Inflammatory macrophage treated with lipopolysaccharide for 1 hour (primary cell): Measurements from ENCODE around the gene PCAT6.
A peak's percentile ranks its signal among the peaks of the same experiment; 100 is the strongest.

ENCODE experiments used
- DNase-seq, 2 donors: peaks; one replicate each; pipeline ENCODE4 v3.0.0-alpha.2; 2020 to 2022

Gene PCAT6

DNA sequence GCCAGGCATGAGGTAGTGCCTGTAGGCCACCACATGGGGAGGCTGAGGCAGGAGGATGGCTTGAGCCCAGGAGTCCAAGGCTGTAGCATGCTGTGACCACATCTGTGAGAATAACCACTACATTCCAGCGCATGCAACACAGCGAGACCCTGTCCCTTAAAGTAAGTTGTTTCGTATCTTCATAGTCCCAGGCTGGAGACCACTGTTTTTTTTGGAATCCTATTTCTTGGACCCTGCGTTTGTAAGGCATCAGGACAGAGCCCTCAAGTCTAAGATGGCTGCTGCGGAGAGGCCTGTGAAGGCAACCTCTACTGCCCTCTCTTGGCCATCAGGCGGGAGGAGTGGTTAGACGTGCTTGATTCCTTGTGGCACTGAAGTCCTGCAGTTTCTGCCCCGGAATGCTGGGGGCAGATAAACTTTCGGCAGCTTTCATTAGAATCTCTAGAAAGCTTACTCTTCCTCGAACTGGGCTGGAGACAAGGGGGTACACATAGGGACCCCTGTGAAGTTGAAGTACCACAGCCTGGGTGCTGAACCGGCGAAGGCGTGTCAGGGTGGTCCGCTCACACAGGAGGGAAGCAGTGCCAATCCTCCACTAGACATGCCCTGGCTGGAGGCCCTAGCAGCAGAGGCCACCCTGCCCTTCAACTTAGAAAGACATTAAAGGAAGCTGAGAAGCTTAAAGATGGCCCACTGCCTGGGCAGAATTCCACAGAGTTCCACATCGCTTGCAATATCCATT lies 41.6 kb downstream of the PCAT6 start:
- DNase-seq = peak; percentile 56 to 71

DNA sequence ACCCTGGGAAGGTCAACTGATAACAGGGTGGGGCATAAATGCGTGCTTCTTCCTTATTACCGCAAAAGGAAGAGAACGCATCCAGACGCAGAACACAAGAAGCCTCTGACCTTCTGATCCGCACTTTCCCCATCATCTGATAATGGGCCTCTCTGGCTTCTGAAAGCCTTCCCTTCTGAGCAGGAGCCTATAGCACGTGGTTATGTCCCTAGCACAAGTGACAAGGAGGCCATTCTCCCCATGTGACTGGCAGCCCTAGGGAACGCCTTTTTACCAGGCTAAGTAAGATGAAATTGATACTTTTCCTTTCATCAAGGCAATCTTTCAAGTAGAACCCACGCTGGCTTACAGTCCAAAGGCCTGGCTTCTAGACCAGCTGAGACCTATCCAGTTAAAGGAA lies 44.0 kb downstream of the PCAT6 start:
- no peak for DNase-seq

DNA sequence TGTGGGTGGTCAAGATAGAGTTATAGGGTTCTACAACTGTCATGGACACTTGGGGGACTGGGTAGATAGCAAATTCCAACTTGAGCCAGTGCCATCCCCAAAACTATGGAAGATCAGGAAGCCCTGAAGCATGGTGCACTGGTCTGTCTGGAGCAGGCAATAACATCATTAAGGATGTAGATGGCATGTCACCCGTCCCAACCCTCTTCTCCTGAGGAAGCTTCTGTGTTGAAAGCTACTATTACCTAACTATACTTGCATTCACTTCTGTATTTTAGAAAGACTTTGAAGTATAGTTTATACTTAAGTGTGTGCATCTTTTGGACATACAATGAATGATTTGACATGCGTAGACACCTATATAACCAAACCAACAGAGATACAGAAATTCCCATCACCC lies 45.3 kb downstream of the PCAT6 start:
- DNase-seq = peak; percentile 41 to 68

DNA sequence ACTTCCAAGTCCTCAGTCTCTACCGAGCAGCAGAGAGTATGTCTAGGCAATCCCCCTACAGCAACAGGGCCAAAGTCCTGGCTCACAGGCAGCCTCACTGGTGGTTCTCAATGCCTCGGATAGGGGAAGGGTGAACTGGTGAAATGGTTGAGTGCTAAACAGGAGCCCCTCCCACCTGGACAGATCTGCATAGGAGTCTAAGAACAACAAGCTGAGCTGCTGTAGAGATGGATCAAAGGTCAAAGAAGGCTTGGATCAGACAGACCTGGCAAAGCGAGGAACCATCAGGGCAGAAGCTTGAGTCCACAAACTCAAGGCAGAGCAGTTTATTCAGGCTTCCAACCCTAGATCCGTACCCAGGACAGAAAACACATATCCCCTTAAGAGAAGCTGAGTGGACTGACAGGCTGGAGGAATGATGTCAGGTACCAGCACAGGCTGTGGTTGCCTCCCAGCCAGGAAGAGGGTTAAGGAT lies 46.4 kb downstream of the PCAT6 start:
- no peak for DNase-seq

DNA sequence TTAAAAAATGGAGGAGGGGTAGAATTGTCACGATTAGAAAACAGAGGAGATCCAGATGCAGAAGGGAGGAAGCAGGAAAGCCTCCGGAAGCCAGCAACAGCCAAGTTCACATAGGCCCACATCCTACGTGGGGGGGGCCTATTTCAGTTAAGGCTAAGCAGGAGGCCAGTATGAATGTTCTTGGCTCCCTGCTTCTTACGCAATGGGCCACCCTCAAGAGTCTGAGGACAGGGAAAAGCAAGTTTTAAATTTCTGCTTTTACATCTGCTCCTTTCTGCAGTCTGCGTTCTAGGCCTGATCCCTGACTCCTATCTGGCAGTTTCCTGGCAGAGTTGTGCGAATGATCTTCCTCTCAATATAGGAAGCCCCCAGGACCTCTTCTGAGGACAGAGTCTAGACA lies 47.6 kb downstream of the PCAT6 start:
- peak; percentile 27 for DNase-seq

DNA sequence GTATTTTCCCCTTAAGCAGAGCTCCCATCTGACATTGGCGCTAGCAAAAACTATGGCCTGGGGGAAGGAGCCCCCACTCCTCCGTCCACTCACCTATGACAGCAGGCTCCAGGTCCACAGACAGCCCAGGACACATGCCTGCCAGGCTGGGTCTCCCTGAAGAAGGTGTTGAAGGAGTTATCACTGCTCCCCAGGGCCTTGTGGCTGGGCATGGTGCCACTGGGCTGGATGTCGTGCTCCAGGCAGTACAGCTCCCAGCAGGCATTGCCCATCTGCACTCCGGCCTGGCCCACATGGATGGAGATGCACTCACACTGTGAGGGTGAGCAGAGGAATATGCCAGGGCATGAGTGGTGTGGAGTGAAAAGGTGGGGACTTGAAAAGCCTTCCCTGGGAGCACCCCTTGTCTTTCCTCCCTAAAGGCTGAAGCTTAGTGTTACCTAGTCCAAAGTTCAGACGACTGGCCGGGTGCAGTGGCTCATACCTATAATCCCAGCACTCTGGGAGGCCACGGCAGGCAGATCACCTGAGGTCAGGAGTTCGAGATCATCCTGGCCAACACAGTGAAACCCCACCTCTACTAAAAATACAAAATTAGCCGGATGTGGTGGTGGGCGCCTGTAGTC lies 48.1 kb downstream of the PCAT6 start:
- DNase-seq = no peak

DNA sequence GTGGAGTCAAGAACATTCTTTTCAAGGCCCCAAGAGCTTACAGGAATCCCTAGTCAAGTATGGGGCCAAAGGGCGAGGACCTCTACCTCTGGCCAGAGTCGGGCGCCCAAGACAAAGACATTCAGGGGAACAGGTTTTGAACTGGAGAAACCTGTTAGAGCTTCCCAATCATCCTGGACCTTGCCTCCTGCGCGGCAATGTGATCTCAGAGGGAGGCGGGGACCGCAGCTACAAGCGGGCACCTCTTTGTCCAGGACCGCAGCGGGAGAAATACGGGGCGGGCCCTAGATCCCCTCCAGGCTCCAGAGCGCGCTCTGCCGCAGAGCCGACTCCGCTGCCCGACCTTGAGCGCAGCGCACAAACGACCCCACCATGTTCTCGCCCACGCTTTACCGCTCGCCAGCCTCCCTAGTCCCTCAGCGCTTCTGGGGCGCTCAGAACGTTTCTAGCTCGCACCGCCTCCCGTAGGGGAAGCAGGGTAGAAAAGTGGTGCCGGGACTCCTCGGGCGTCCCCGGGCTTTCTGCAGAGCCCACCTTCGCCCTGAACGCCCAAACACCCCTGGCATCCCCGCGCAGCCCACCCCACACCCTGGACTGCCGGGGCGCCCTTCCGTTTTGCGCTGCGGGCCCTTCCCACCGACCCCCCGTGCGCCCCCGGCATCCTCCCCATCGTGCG lies 50.1 kb downstream of the PCAT6 start:
- no peak for DNase-seq
